NB4 (cell line): ENCODE data around the gene SAC3D1.

ENCODE experiments used
- CTCF ChIP-seq: IDR thresholded peaks from one replicate; pipeline ENCODE4 v1.5.1; 2012; ENCODE audit warnings: low read depth, low read length
- MYC ChIP-seq: IDR thresholded peaks from 2 replicates; pipeline ENCODE4 v1.6.1; 2011; ENCODE audit warnings: low read depth, low read length
- POLR2A ChIP-seq: IDR thresholded peaks from 2 replicates; pipeline ENCODE4 v1.6.1; 2011; ENCODE audit warnings: mild to moderate bottlenecking; ENCODE audit not compliant: insufficient read length; ENCODE audit errors: extremely low read depth
- TF ChIP-seq, protein P1 (sequence below): IDR thresholded peaks from 2 replicates; pipeline ENCODE4 v1.6.1; 2011; ENCODE audit warnings: low read depth, low read length

DNA sequence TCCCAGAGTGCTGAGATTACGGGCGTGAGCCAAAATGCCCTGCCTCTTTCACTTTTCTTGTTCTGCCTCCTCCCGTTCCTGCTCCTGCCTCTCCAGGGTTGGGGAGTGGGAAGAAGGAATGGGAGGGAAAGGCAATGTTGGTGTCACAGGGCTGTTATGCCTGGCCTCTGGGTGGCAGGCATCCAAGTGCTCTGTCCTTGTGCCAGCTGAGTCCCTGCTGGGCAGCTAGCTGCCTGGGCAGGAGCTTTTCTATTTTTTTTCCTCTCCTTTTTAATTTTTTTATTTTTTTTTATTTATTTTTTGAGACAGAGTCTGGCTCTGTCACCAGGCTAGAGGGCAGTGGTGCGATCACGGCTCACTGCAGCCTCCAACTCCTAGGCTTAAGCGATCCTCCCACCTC, 4.1 kb upstream of the SAC3D1 start:
- TF ChIP-seq CTCF (no peak), POLR2A (no peak), MYC (no peak)
- TF ChIP-seq, protein P1, sequence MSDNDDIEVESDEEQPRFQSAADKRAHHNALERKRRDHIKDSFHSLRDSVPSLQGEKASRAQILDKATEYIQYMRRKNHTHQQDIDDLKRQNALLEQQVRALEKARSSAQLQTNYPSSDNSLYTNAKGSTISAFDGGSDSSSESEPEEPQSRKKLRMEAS: no peak
